HepG2 (cell line): Measurements from ENCODE around the gene SAE1. TPM values are rescaled to one million over a fixed set of nuclear protein-coding genes. Genes with fewer than 3 reads are reported as not detected.

ENCODE experiments used
- ATRX ChIP-seq: sonication (generic); formaldehyde crosslinking; IDR thresholded peaks from 2 replicates; pipeline ENCODE4 v1.4.0; 2020; ENCODE audit warnings: missing genetic modification reagents, borderline replicate concordance
- CREBL2 ChIP-seq: sonication (generic); formaldehyde crosslinking; IDR thresholded peaks from 2 replicates; pipeline ENCODE4 v1.8.1; 2023; ENCODE audit warnings: missing genetic modification reagents, mild to moderate bottlenecking, borderline replicate concordance
- JUN ChIP-seq: sonication (generic); formaldehyde crosslinking; IDR thresholded peaks from 2 replicates; pipeline ENCODE4 v1.4.0; 2020; ENCODE audit warnings: mild to moderate bottlenecking, missing genetic modification reagents
- KAT2B ChIP-seq: fragments of 150-350 bp; IDR thresholded peaks from 2 replicates; pipeline ENCODE4 v1.6.1; 2014; ENCODE audit warnings: low read depth, low read length, borderline replicate concordance
- RAD51 ChIP-seq: fragments of 450-650 bp; IDR thresholded peaks from 2 replicates; pipeline ENCODE4 v1.6.1; 2016; ENCODE audit warnings: borderline replicate concordance
- RELA ChIP-seq: sonication (generic); formaldehyde crosslinking; IDR thresholded peaks from 2 replicates; pipeline ENCODE4 v1.4.0; 2020; ENCODE audit warnings: missing genetic modification reagents
- RERE ChIP-seq: IDR thresholded peaks from 2 replicates; pipeline ENCODE4 v1.6.1; 2016; ENCODE audit warnings: low read depth, missing genetic modification reagents, missing compliant biosample characterization
- TERF1 ChIP-seq: sonication (generic); formaldehyde crosslinking; IDR thresholded peaks from 2 replicates; pipeline ENCODE4 v1.8.0; 2022; ENCODE audit warnings: mild to moderate bottlenecking, missing genetic modification reagents, moderate library complexity
- THAP11 ChIP-seq: IDR thresholded peaks from 2 replicates; pipeline ENCODE4 v1.6.1; 2016; ENCODE audit warnings: missing biosample characterization, missing genetic modification reagents
- XRCC5 ChIP-seq: fragments of 200-400 bp; formaldehyde crosslinking; optimal IDR thresholded peaks from 2 replicates; pipeline ENCODE3; 2017; ENCODE audit warnings: mild to moderate bottlenecking, low read length
- ZFP36L1 ChIP-seq: sonication (generic); formaldehyde crosslinking; IDR thresholded peaks from 2 replicates; pipeline ENCODE4 v1.8.0; 2022; ENCODE audit warnings: mild to moderate bottlenecking, missing genetic modification reagents, moderate library complexity
- ZFYVE20 ChIP-seq: sonication (generic); formaldehyde crosslinking; IDR thresholded peaks from 2 replicates; pipeline ENCODE4 v1.8.0; 2023; ENCODE audit warnings: low read depth, mild to moderate bottlenecking, moderate library complexity, missing genetic modification reagents, borderline replicate concordance
- ZNF101 ChIP-seq: sonication (generic); formaldehyde crosslinking; IDR thresholded peaks from 2 replicates; pipeline ENCODE4 v1.4.0; 2020; ENCODE audit warnings: mild to moderate bottlenecking, low read depth, missing genetic modification reagents, borderline replicate concordance
- ZNF563 ChIP-seq: sonication (generic); formaldehyde crosslinking; IDR thresholded peaks from 2 replicates; pipeline ENCODE4 v1.8.0; 2022; ENCODE audit warnings: mild to moderate bottlenecking, moderate library complexity, missing genetic modification reagents
- ZSCAN25 ChIP-seq: sonication (generic); formaldehyde crosslinking; IDR thresholded peaks from 2 replicates; pipeline ENCODE4 v1.8.0; 2022; ENCODE audit warnings: mild to moderate bottlenecking, missing genetic modification reagents
- polyA plus RNA-seq, 8 experiments: library from polyadenylated mRNA; depleted of rRNA in 3 of 8; stranded (reverse) in 7 of 8; unstranded in 1 of 8; fragments of >200 nt; fragmentation: Illumina TruSeq in 4 of 8; extraction: Trizol in 4 of 8; gene quantifications; 2 replicates each; pipeline versions ENCODE4 v1.2.1 to v1.2.3, GENCODE V29; 2011 to 2016; ENCODE audit warnings: low read depth in 4 of 8, missing spikeins in 1 of 8, mixed read lengths in 1 of 8; ENCODE audit not compliant: insufficient read depth in 1 of 8
- total RNA-seq, 5 experiments: library from RNA; depleted of rRNA; stranded (reverse); fragments of >200 nt; fragmentation: Illumina TruSeq; extraction: Trizol; gene quantifications; 2 replicates each; pipeline ENCODE4 v1.2.3, GENCODE V29; 2016; ENCODE audit warnings: low read depth in 1 of 5
- TF ChIP-seq, protein P1 (sequence below): sonication (generic); formaldehyde crosslinking; IDR thresholded peaks from 2 replicates; pipeline ENCODE4 v1.5.1; 2020; ENCODE audit warnings: missing genetic modification reagents, mild to moderate bottlenecking, borderline replicate concordance
- TF ChIP-seq, protein P2 (sequence below): sonication (generic); formaldehyde crosslinking; IDR thresholded peaks from 2 replicates; pipeline ENCODE4 v1.8.1; 2023; ENCODE audit warnings: mild to moderate bottlenecking, missing genetic modification reagents, borderline replicate concordance
- TF ChIP-seq, protein P3 (sequence below): sonication (generic); formaldehyde crosslinking; IDR thresholded peaks from 2 replicates; pipeline ENCODE4 v1.4.0; 2020; ENCODE audit warnings: missing genetic modification reagents, borderline replicate concordance

The SAE1 gene
- total and polyA plus RNA-seq, 2 of the 13 experiments (the other 11 are each of a cell fraction or from before 2014, with no cell fraction given) = 87.6 to 197 TPM

GRCh38 chr19:47231215-47232054, 100.8 kb downstream of the SAE1 start (continued):
- TF ChIP-seq ZNF563 (CRISPR knock-in tag) (peak; percentile 35; the same call in 1 of the 2 replicates), XRCC5 (peak; percentile 39), THAP11 (CRISPR knock-in tag) (peak; percentile 44; the same call in 1 of the 2 replicates), RERE (CRISPR knock-in tag) (no peak), CREBL2 (peak; percentile 86; the same call in 1 of the 2 replicates), RAD51 (peak; percentile 31; the same call in 1 of the 2 replicates), KAT2B (no peak), ZFP36L1 (CRISPR knock-in tag) (peak; percentile 73; the same call in 1 of the 2 replicates), RELA (CRISPR knock-in tag) (peak; percentile 95), JUN (CRISPR knock-in tag) (0 out of 2 replicates have a peak, but pooled peaks have one; percentile 47), ZFYVE20 (CRISPR knock-in tag) (no peak), ZSCAN25 (peak; percentile 78), ATRX (CRISPR knock-in tag) (no peak), ZNF101 (CRISPR knock-in tag) (no peak), TERF1 (CRISPR knock-in tag) (0 out of 2 replicates have a peak, but pooled peaks have one; percentile 66)
- TF ChIP-seq, protein P1, sequence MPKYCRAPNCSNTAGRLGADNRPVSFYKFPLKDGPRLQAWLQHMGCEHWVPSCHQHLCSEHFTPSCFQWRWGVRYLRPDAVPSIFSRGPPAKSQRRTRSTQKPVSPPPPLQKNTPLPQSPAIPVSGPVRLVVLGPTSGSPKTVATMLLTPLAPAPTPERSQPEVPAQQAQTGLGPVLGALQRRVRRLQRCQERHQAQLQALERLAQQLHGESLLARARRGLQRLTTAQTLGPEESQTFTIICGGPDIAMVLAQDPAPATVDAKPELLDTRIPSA = peak; percentile 94; the same call in 1 of the 2 replicates
- TF ChIP-seq, protein P2, sequence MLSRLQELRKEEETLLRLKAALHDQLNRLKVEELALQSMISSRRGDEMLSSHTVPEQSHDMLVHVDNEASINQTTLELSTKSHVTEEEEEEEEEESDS = no peak
- TF ChIP-seq, protein P3, sequence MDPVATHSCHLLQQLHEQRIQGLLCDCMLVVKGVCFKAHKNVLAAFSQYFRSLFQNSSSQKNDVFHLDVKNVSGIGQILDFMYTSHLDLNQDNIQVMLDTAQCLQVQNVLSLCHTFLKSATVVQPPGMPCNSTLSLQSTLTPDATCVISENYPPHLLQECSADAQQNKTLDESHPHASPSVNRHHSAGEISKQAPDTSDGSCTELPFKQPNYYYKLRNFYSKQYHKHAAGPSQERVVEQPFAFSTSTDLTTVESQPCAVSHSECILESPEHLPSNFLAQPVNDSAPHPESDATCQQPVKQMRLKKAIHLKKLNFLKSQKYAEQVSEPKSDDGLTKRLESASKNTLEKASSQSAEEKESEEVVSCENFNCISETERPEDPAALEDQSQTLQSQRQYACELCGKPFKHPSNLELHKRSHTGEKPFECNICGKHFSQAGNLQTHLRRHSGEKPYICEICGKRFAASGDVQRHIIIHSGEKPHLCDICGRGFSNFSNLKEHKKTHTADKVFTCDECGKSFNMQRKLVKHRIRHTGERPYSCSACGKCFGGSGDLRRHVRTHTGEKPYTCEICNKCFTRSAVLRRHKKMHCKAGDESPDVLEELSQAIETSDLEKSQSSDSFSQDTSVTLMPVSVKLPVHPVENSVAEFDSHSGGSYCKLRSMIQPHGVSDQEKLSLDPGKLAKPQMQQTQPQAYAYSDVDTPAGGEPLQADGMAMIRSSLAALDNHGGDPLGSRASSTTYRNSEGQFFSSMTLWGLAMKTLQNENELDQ (CRISPR knock-in tag) = no peak
